CD4-positive, alpha-beta memory T cell (primary cell): ENCODE results near the gene GABRA5. TPM values are rescaled to one million over a fixed set of nuclear protein-coding genes. Genes with fewer than 3 reads are reported as not detected.

ENCODE experiments used
- CTCF ChIA-PET: fragments of 350-600 bp; sonication (Branson Sonifier 250); formaldehyde crosslinking; loops from one replicate; lab custom pipeline; 2021; ENCODE audit warnings: inconsistent platforms; ENCODE audit not compliant: partially characterized antibody; lab: Charles Lee
- POLR2A ChIA-PET: fragments of 350-600 bp; sonication (Branson Sonifier 250); formaldehyde crosslinking; loops from one replicate; lab custom pipeline; 2021; ENCODE audit not compliant: partially characterized antibody; lab: Charles Lee
- DNase-seq, 5 donors: peaks; one replicate each; pipeline versions ENCODE4 v3.0.0 to v3.0.0-alpha.2; 2020 to 2022; ENCODE audit warnings: mixed read lengths in 1 of 5
- H3K27ac ChIP-seq: one replicate; pipeline ENCODE4 v1.7.0; 2013; ENCODE audit warnings: low read depth, low read length
- H3K27me3 ChIP-seq: 2 replicates; pipeline ENCODE4 v1.7.0; 2013; ENCODE audit warnings: mild to moderate bottlenecking, low read length, moderate library complexity; ENCODE audit not compliant: insufficient read depth
- H3K36me3 ChIP-seq: 2 replicates; pipeline ENCODE4 v1.7.0; 2013; ENCODE audit warnings: mild to moderate bottlenecking, low read length, moderate library complexity; ENCODE audit not compliant: insufficient read depth
- H3K4me1 ChIP-seq: 2 replicates; pipeline ENCODE4 v1.7.0; 2013; ENCODE audit warnings: mild to moderate bottlenecking, low read length, moderate library complexity; ENCODE audit not compliant: insufficient read depth
- H3K4me3 ChIP-seq, 2 donors: one replicate each; pipeline ENCODE4 v1.7.0; 2013; ENCODE audit warnings: low read length in 2 of 2, mild to moderate bottlenecking in 1 of 2
- H3K9me3 ChIP-seq, 2 donors: one replicate each; pipeline ENCODE4 v1.7.0; 2013; ENCODE audit warnings: low read length in 2 of 2, control low read depth in 1 of 2; ENCODE audit not compliant: control insufficient read depth in 1 of 2
- H3K27ac Mint-ChIP-seq, 7 donors: one replicate each; pipeline ENCODE4 v1.8.0; 2020 to 2021; ENCODE audit warnings: mixed read lengths in 7 of 7, mild to moderate bottlenecking in 6 of 7, inconsistent platforms in 3 of 7, moderate library complexity in 3 of 7
- H3K27me3 Mint-ChIP-seq, 2 donors: one replicate each; pipeline ENCODE4 v1.8.0; 2020 to 2021; ENCODE audit warnings: mixed read lengths in 2 of 2
- H3K36me3 Mint-ChIP-seq, 2 donors: one replicate each; pipeline ENCODE4 v1.8.0; 2020 to 2021; ENCODE audit warnings: mixed read lengths in 2 of 2, inconsistent platforms in 1 of 2, mild to moderate bottlenecking in 1 of 2
- H3K4me1 Mint-ChIP-seq, 4 donors: one replicate each; pipeline ENCODE4 v1.8.0; 2020 to 2021; ENCODE audit warnings: mixed read lengths in 4 of 4, mild to moderate bottlenecking in 1 of 4
- H3K4me3 Mint-ChIP-seq, 8 donors: one replicate each; pipeline ENCODE4 v1.8.0; 2020 to 2021; ENCODE audit warnings: mixed read lengths in 8 of 8, mild to moderate bottlenecking in 7 of 8, moderate library complexity in 6 of 8, inconsistent platforms in 3 of 8
- H3K9me3 Mint-ChIP-seq, 8 donors: one replicate each; pipeline ENCODE4 v1.8.0; 2020 to 2021; ENCODE audit warnings: mixed read lengths in 8 of 8, mild to moderate bottlenecking in 5 of 8, inconsistent platforms in 3 of 8, moderate library complexity in 1 of 8
- intact Hi-C: fragments of 100-400 bp; cut with micrococcal nuclease; formaldehyde crosslinking; loops from one replicate; pipeline ENCODE4 v1.15.1; 2023
- polyA plus RNA-seq, 2 donors: library from polyadenylated mRNA; unstranded; fragments of 300-500 nt; fragmentation: Illumina TruSeq; gene quantifications; one replicate each; pipeline ENCODE4 v1.2.3, GENCODE V29; 2021
- total RNA-seq, 2 experiments: library from RNA; stranded (reverse); gene quantifications; one replicate each; pipeline ENCODE4 v1.2.3, GENCODE V29; 2021

Gene GABRA5
- total and polyA plus RNA-seq, 4 experiments from 2014 or later: not detected

GRCh38 chr15:26868029-26868685 is 1.3 kb downstream of the GABRA5 start:
- Histone ChIP-seq H3K27me3 (no peaks in the 10 kb centered on the region), H3K36me3 (no peaks in the 10 kb centered on the region), H3K27ac (no peak overlapping the region), H3K4me3 (no peak overlapping the region), H3K9me3 (no peaks in the 10 kb centered on the region), H3K4me1 (no peaks in the 10 kb centered on the region)
- Mint-ChIP-seq H3K36me3 (no peaks in the 10 kb centered on the region), H3K27me3 (peaks cover 5 to 13% of the 10 kb centered on the region in 2 donors), H3K4me3 (no peak overlapping the region), H3K4me1 (no peaks in the 10 kb centered on the region), H3K27ac (no peak overlapping the region), H3K9me3 (peaks cover 0 to 5% (median 0%) of the 10 kb centered on the region in 8 donors)
- intact Hi-C loops: no loop called here
- ChIA-PET POLR2A (no interaction called here), CTCF (no interaction called here)
- no peak for DNase-seq

GRCh38 chr15:26869628-26870027 is 2.8 kb downstream of the GABRA5 start:
- Histone ChIP-seq H3K9me3 (no peaks in the 10 kb centered on the region), H3K4me3 (no peak overlapping the region), H3K27ac (no peak overlapping the region), H3K27me3 (no peaks in the 10 kb centered on the region), H3K36me3 (no peaks in the 10 kb centered on the region), H3K4me1 (no peaks in the 10 kb centered on the region)
- Mint-ChIP-seq H3K9me3 (peaks cover 0 to 5% (median 0%) of the 10 kb centered on the region in 8 donors), H3K36me3 (no peaks in the 10 kb centered on the region), H3K4me3 (no peak overlapping the region), H3K27me3 (peaks cover 5 to 13% of the 10 kb centered on the region in 2 donors), H3K4me1 (no peaks in the 10 kb centered on the region), H3K27ac (no peak overlapping the region)
- no peak for DNase-seq
- ChIA-PET POLR2A (no interaction called here), CTCF (no interaction called here)
- intact Hi-C loops: no loop called here

GRCh38 chr15:26870346-26870745 is 3.5 kb downstream of the GABRA5 start:
- Histone ChIP-seq H3K9me3 (no peaks in the 10 kb centered on the region), H3K4me3 (no peak overlapping the region), H3K4me1 (no peaks in the 10 kb centered on the region), H3K27me3 (no peaks in the 10 kb centered on the region), H3K27ac (no peak overlapping the region), H3K36me3 (no peaks in the 10 kb centered on the region)
- Mint-ChIP-seq H3K4me1 (no peaks in the 10 kb centered on the region), H3K9me3 (peaks cover 0 to 5% (median 0%) of the 10 kb centered on the region in 8 donors), H3K27ac (no peak overlapping the region), H3K36me3 (no peaks in the 10 kb centered on the region), H3K4me3 (no peak overlapping the region), H3K27me3 (peaks cover 5 to 13% of the 10 kb centered on the region in 2 donors)
- DNase-seq: no peak
- POLR2A ChIA-PET: no interaction called here
- intact Hi-C loops: no loop called here
- CTCF ChIA-PET: no interaction called here

GRCh38 chr15:26872206-26872605 is 5.3 kb downstream of the GABRA5 start:
- H3K4me3 ChIP-seq: no peak overlapping the region
- ChIA-PET POLR2A (no interaction called here), CTCF (no interaction called here)
- intact Hi-C loops: no loop called here
- H3K27me3 Mint-ChIP-seq: peaks cover 4 to 5% of the 10 kb centered on the region in 2 donors
- no peaks in the 10 kb centered on the region for H3K4me1 ChIP-seq
- H3K9me3 Mint-ChIP-seq: peaks cover 0 to 3% (median 0%) of the 10 kb centered on the region in 8 donors
- no peaks in the 10 kb centered on the region for H3K4me1 Mint-ChIP-seq
- no peak overlapping the region for H3K27ac Mint-ChIP-seq
- no peaks in the 10 kb centered on the region for H3K27me3 ChIP-seq
- no peak for DNase-seq
- H3K27ac ChIP-seq: no peak overlapping the region
- no peaks in the 10 kb centered on the region for H3K36me3 Mint-ChIP-seq
- no peaks in the 10 kb centered on the region for H3K36me3 ChIP-seq
- H3K9me3 ChIP-seq: no peaks in the 10 kb centered on the region
- H3K4me3 Mint-ChIP-seq: no peak overlapping the region

GRCh38 chr15:26873846-26874245 is 7.0 kb downstream of the GABRA5 start:
- DNase-seq: no peak
- intact Hi-C loops: no loop called here
- Histone ChIP-seq H3K9me3 (no peaks in the 10 kb centered on the region), H3K27ac (no peak overlapping the region), H3K4me1 (no peaks in the 10 kb centered on the region), H3K4me3 (no peak overlapping the region), H3K27me3 (no peaks in the 10 kb centered on the region), H3K36me3 (no peaks in the 10 kb centered on the region)
- H3K4me1 Mint-ChIP-seq: no peaks in the 10 kb centered on the region
- ChIA-PET CTCF (no interaction called here), POLR2A (no interaction called here)
- H3K27me3 Mint-ChIP-seq: peaks cover 0 to 4% of the 10 kb centered on the region in 2 donors
- H3K36me3 Mint-ChIP-seq: no peaks in the 10 kb centered on the region
- peaks cover 0 to 3% (median 0%) of the 10 kb centered on the region in 8 donors for H3K9me3 Mint-ChIP-seq
- H3K27ac Mint-ChIP-seq: no peak overlapping the region
- H3K4me3 Mint-ChIP-seq: no peak overlapping the region

- peaks cover 0 to 3% (median 0%) of the 10 kb centered on the region in 8 donors for H3K9me3 Mint-ChIP-seq
- CTCF ChIA-PET: no interaction called here
- intact Hi-C loops: no loop called here
- no peak overlapping the region for H3K4me3 Mint-ChIP-seq
- no peaks in the 10 kb centered on the region for H3K4me1 Mint-ChIP-seq
- no peak overlapping the region for H3K27ac Mint-ChIP-seq
- H3K9me3 ChIP-seq: no peaks in the 10 kb centered on the region
- no peaks in the 10 kb centered on the region for H3K36me3 Mint-ChIP-seq
- no peak for DNase-seq
- H3K27ac ChIP-seq: no peak overlapping the region
- H3K27me3 Mint-ChIP-seq: no peaks in the 10 kb centered on the region
- POLR2A ChIA-PET: no interaction called here
- H3K36me3 ChIP-seq: no peaks in the 10 kb centered on the region
- H3K4me3 ChIP-seq: no peak overlapping the region
- H3K27me3 ChIP-seq: no peaks in the 10 kb centered on the region
- no peaks in the 10 kb centered on the region for H3K4me1 ChIP-seq
Measured at GRCh38 chr15:26874774-26875475, 8.1 kb downstream of the GABRA5 start.

- Mint-ChIP-seq H3K27me3 (no peaks in the 10 kb centered on the region), H3K4me1 (no peaks in the 10 kb centered on the region), H3K36me3 (no peaks in the 10 kb centered on the region), H3K9me3 (peaks cover 0 to 2% (median 0%) of the 10 kb centered on the region in 8 donors), H3K4me3 (no peak overlapping the region), H3K27ac (no peak overlapping the region)
- no peaks in the 10 kb centered on the region for H3K27me3 ChIP-seq
- no peak for DNase-seq
- H3K9me3 ChIP-seq: no peaks in the 10 kb centered on the region
- H3K27ac ChIP-seq: no peak overlapping the region
- CTCF ChIA-PET: no interaction called here
- POLR2A ChIA-PET: no interaction called here
- intact Hi-C loops: no loop called here
- H3K4me3 ChIP-seq: no peak overlapping the region
- H3K36me3 ChIP-seq: no peaks in the 10 kb centered on the region
- no peaks in the 10 kb centered on the region for H3K4me1 ChIP-seq
Measured at GRCh38 chr15:26875476-26875850, 8.6 kb downstream of the GABRA5 start.
